Measurements from ENCODE around the gene FNTB.

The FNTB gene

GRCh38 chr14:64952598-64953309, 33.9 kb upstream of the FNTB start:
- no peak for FAIRE-seq
- no peak for DNase-seq (ENCODE audit: insufficient read length, low spot score)

GRCh38 chr14:64953310-64953654, 33.4 kb upstream of the FNTB start:
- no peak for DNase-seq (ENCODE audit: insufficient read length, low spot score)
- FAIRE-seq, result no peak

- DNase-seq (ENCODE audit: insufficient read length, low spot score) (no peak), FAIRE-seq (peak; percentile 98)
Measured at GRCh38 chr14:64953661-64954060, 33.0 kb upstream of the FNTB start.

- no peak for FAIRE-seq
- no peak for DNase-seq (ENCODE audit: insufficient read length, low spot score)
Measured at GRCh38 chr14:64954491-64955240, 32.0 kb upstream of the FNTB start.

- FAIRE-seq, result no peak
- no peak for DNase-seq (ENCODE audit: insufficient read length, low spot score)
Measured at GRCh38 chr14:64955297-64955696, 31.4 kb upstream of the FNTB start.

GRCh38 chr14:64956697-64957406, 29.8 kb upstream of the FNTB start:
- DNase-seq (ENCODE audit: insufficient read length, low spot score) (no peak), FAIRE-seq (no peak)

GRCh38 chr14:64958201-64958600, 28.5 kb upstream of the FNTB start:
- FAIRE-seq, result no peak
- DNase-seq (ENCODE audit: insufficient read length, low spot score), result no peak

- FAIRE-seq (peak; percentile 97), DNase-seq (ENCODE audit: insufficient read length, low spot score) (no peak)
Measured at GRCh38 chr14:64958743-64959142, 28.0 kb upstream of the FNTB start.

- FAIRE-seq, result no peak
- DNase-seq (ENCODE audit: insufficient read length, low spot score), result no peak
Measured at GRCh38 chr14:64960762-64961276, 25.9 kb upstream of the FNTB start.

GRCh38 chr14:64963611-64964010, 23.1 kb upstream of the FNTB start:
- no peak for DNase-seq (ENCODE audit: insufficient read length, low spot score)
- FAIRE-seq, result no peak

- no peak for DNase-seq (ENCODE audit: insufficient read length, low spot score)
- peak; percentile 87 for FAIRE-seq
Measured at GRCh38 chr14:64965356-64966000, 21.2 kb upstream of the FNTB start.

GRCh38 chr14:64966976-64967375, 19.7 kb upstream of the FNTB start:
- DNase-seq (ENCODE audit: insufficient read length, low spot score) (no peak), FAIRE-seq (peak; percentile 89)

- peak; percentile 94 for FAIRE-seq
Measured at GRCh38 chr14:64968167-64968566, 18.5 kb upstream of the FNTB start.

GRCh38 chr14:64968651-64969050, 18.0 kb upstream of the FNTB start:
- DNase-seq (ENCODE audit: insufficient read length, low spot score) (no peak), FAIRE-seq (no peak)

More at GRCh38 chr14:64968167-64968566, 18.5 kb upstream of the FNTB start:
- no peak for DNase-seq (ENCODE audit: insufficient read length, low spot score)

- DNase-seq (ENCODE audit: insufficient read length, low spot score), result no peak
- no peak for FAIRE-seq
Measured at GRCh38 chr14:64970041-64970440, 16.7 kb upstream of the FNTB start.

- FAIRE-seq, result no peak
- DNase-seq (ENCODE audit: insufficient read length, low spot score), result peak; percentile 82
Measured at GRCh38 chr14:64970776-64971477, 15.8 kb upstream of the FNTB start.

- FAIRE-seq (no peak), DNase-seq (ENCODE audit: insufficient read length, low spot score) (peak; percentile 60)
Measured at GRCh38 chr14:64971491-64971942, 15.2 kb upstream of the FNTB start.

- peak; percentile 81 for DNase-seq (ENCODE audit: insufficient read length, low spot score)
- FAIRE-seq, result peak; percentile 99
Measured at GRCh38 chr14:64971943-64972791, 14.5 kb upstream of the FNTB start, which contains the start of gene RAB15. Gene RAB15 (minus strand): TSS chr14:64972336. CDS start chr14:64972076, 260 bp downstream.

- FAIRE-seq, result no peak
- no peak for DNase-seq (ENCODE audit: insufficient read length, low spot score)
Measured at GRCh38 chr14:64973026-64973442, 13.7 kb upstream of the FNTB start.

Measured in HTR-8/SVneo (cell line).